Nephron progenitor cell (in vitro differentiated cells): ENCODE data around the gene IFT27.
"Not testable (repeated sequence)": the region's sequence is repeated elsewhere in the genome, so short reads cannot be mapped to it uniquely, and the experiment has no call there.

Experiments
- DNase-seq: peaks from one replicate; pipeline ENCODE4 v3.0.0; 2021
- H3K27ac Mint-ChIP-seq: 2 replicates; pipeline ENCODE4 v1.8.0; 2021; ENCODE audit warnings: mild to moderate bottlenecking, moderate library complexity, mixed read lengths
- H3K27me3 Mint-ChIP-seq: 2 replicates; pipeline ENCODE4 v1.8.0; 2021; ENCODE audit warnings: mild to moderate bottlenecking, low read depth, mixed read lengths; ENCODE audit not compliant: poor library complexity
- H3K36me3 Mint-ChIP-seq: 2 replicates; pipeline ENCODE4 v1.8.0; 2021; ENCODE audit warnings: low read depth, mixed read lengths
- H3K4me1 Mint-ChIP-seq: 2 replicates; pipeline ENCODE4 v1.8.0; 2021; ENCODE audit warnings: mixed read lengths
- H3K4me3 Mint-ChIP-seq: 2 replicates; pipeline ENCODE4 v1.8.0; 2021; ENCODE audit warnings: mild to moderate bottlenecking, moderate library complexity, mixed read lengths
- H3K9me3 Mint-ChIP-seq: 2 replicates; pipeline ENCODE4 v1.8.0; 2021; ENCODE audit warnings: mild to moderate bottlenecking, moderate library complexity, mixed read lengths
- CTCF ChIP-seq: fragments of 200-600 bp; sonication (generic); IDR thresholded peaks from 2 replicates; pipeline ENCODE4 v1.5.0; 2021; ENCODE audit warnings: antibody characterized with exemption

The IFT27 gene

GRCh38 chr22:36733271-36733670 lies 42.6 kb downstream of the IFT27 start:
- H3K27me3 Mint-ChIP-seq, result peaks cover 51% of the 10 kb centered on the region
- TF ChIP-seq CTCF, result no peak
- no peak overlapping the region for H3K4me3 Mint-ChIP-seq
- no peaks in the 10 kb centered on the region for H3K9me3 Mint-ChIP-seq
- peaks cover 5% of the 10 kb centered on the region for H3K4me1 Mint-ChIP-seq
- H3K36me3 Mint-ChIP-seq, result no peaks in the 10 kb centered on the region
- DNase-seq, result no peak
- no peak overlapping the region for H3K27ac Mint-ChIP-seq

- no peaks in the 10 kb centered on the region for H3K9me3 Mint-ChIP-seq
- H3K4me3 Mint-ChIP-seq, result no peak overlapping the region
- peaks cover 50% of the 10 kb centered on the region for H3K27me3 Mint-ChIP-seq
- no peak for DNase-seq
- H3K4me1 Mint-ChIP-seq, result peaks cover 5% of the 10 kb centered on the region
- TF ChIP-seq CTCF, result no peak
- no peak overlapping the region for H3K27ac Mint-ChIP-seq
- no peaks in the 10 kb centered on the region for H3K36me3 Mint-ChIP-seq
These were observed 43.3 kb downstream of the IFT27 start for GRCh38 chr22:36732609-36733008.

- peaks cover 48% of the 10 kb centered on the region for H3K27me3 Mint-ChIP-seq
- peaks cover 5% of the 10 kb centered on the region for H3K4me1 Mint-ChIP-seq
- no peaks in the 10 kb centered on the region for H3K36me3 Mint-ChIP-seq
- no peak for DNase-seq
- no peaks in the 10 kb centered on the region for H3K9me3 Mint-ChIP-seq
- no peak overlapping the region for H3K4me3 Mint-ChIP-seq
- H3K27ac Mint-ChIP-seq, result no peak overlapping the region
- TF ChIP-seq CTCF, result no peak
These were observed 44.0 kb downstream of the IFT27 start for GRCh38 chr22:36731916-36732315.

- not testable (repeated sequence) for H3K4me3 Mint-ChIP-seq, DNase-seq, H3K4me1 Mint-ChIP-seq, H3K27ac Mint-ChIP-seq, H3K36me3 Mint-ChIP-seq, H3K9me3 Mint-ChIP-seq
- peaks cover 47% of the 10 kb centered on the region for H3K27me3 Mint-ChIP-seq
These were observed 44.6 kb downstream of the IFT27 start for GRCh38 chr22:36731321-36731720.

GRCh38 chr22:36730176-36730858 lies 45.6 kb downstream of the IFT27 start:
- peaks cover 42% of the 10 kb centered on the region for H3K27me3 Mint-ChIP-seq
- no peak for TF ChIP-seq CTCF

GRCh38 chr22:36729321-36729720 lies 46.6 kb downstream of the IFT27 start:
- Mint-ChIP-seq H3K4me1 (peaks cover 10% of the 10 kb centered on the region), H3K36me3 (no peaks in the 10 kb centered on the region), H3K27me3 (peaks cover 38% of the 10 kb centered on the region), H3K27ac (no peak overlapping the region), H3K4me3 (no peak overlapping the region), H3K9me3 (no peaks in the 10 kb centered on the region)
- no peak for DNase-seq
- TF ChIP-seq CTCF, result no peak

More at GRCh38 chr22:36730176-36730858, 45.6 kb downstream of the IFT27 start:
- H3K36me3 Mint-ChIP-seq, result no peaks in the 10 kb centered on the region
- no peak for DNase-seq
- H3K4me1 Mint-ChIP-seq, result peaks cover 10% of the 10 kb centered on the region
- H3K27ac Mint-ChIP-seq, result no peak overlapping the region
- no peak overlapping the region for H3K4me3 Mint-ChIP-seq
- no peaks in the 10 kb centered on the region for H3K9me3 Mint-ChIP-seq
